Hepatocyte (in vitro differentiated cells): ENCODE results near the gene NFKB1.

ENCODE experiments used
- EZH2 ChIP-seq: fragments of 200-600 bp; sonication (generic); IDR thresholded peaks from 2 replicates; pipeline ENCODE4 v1.6.1; 2016; ENCODE audit warnings: antibody characterized with exemption, mild to moderate bottlenecking, borderline replicate concordance
- EZH2phosphoT487 ChIP-seq: fragments of 200-600 bp; sonication (generic); IDR thresholded peaks from one replicate; pipeline ENCODE4 v1.6.1; 2018; ENCODE audit warnings: antibody characterized with exemption, mild to moderate bottlenecking, low read depth, moderate library complexity; ENCODE audit not compliant: unreplicated experiment, severe bottlenecking
- TF ChIP-seq, protein P1 (sequence below): fragments of 200-600 bp; sonication (generic); IDR thresholded peaks from 2 replicates; pipeline ENCODE4 v1.5.1; 2016; ENCODE audit warnings: antibody characterized with exemption, mild to moderate bottlenecking; ENCODE audit not compliant: poor library complexity

DNA sequence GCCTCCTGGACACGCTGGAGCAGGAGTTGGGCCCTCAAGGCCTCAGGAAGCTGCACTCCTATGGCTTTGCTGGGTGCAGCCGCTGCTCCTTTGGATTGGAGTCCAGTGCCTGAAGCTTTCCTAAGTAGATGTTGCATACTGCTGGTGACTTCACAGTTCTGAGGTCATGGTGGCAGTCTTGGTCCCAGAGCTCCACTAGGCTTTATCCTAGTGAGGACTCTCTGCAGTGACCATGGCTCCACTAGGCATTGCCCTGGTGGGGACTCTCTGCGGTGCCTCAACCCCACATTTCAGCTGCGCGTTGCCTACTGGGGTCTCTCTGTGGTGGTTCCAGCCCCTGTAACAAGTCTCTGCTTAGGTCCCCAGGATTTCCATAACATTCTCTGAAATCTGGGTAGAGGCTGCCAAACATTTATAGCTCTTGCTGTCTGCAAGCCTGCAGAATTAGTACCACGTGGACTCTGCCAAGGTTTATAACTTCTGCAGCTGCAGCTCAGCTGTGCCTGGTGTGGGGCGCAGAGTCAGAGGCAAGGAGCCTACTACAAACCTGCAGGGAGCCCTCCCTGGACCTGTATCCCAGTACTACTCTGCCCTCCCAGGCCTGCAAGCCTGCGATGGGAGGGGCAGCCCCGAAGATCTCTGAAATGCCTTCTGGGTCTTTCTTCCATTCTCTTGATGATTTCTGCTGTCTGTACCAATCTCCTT is 46.0 kb upstream of the NFKB1 start:
- no peak for TF ChIP-seq EZH2
- TF ChIP-seq, protein P1, sequence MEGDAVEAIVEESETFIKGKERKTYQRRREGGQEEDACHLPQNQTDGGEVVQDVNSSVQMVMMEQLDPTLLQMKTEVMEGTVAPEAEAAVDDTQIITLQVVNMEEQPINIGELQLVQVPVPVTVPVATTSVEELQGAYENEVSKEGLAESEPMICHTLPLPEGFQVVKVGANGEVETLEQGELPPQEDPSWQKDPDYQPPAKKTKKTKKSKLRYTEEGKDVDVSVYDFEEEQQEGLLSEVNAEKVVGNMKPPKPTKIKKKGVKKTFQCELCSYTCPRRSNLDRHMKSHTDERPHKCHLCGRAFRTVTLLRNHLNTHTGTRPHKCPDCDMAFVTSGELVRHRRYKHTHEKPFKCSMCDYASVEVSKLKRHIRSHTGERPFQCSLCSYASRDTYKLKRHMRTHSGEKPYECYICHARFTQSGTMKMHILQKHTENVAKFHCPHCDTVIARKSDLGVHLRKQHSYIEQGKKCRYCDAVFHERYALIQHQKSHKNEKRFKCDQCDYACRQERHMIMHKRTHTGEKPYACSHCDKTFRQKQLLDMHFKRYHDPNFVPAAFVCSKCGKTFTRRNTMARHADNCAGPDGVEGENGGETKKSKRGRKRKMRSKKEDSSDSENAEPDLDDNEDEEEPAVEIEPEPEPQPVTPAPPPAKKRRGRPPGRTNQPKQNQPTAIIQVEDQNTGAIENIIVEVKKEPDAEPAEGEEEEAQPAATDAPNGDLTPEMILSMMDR = no peak
- TF ChIP-seq EZH2phosphoT487 = no peak
